SKM-1 (cell line): ENCODE results near the gene CLEC19A.
"Not testable (repeated sequence)": the region's sequence is repeated elsewhere in the genome, so short reads cannot be mapped to it uniquely, and the experiment has no call there.

ENCODE experiments used
- DNase-seq: peaks from one replicate; lab custom pipeline; 2025; ENCODE audit not compliant: unreplicated experiment; lab: John Stamatoyannopoulos, UW

Gene CLEC19A

GRCh38 chr16:19321186-19321585 lies 35.7 kb downstream of the CLEC19A start:
- not testable (repeated sequence) for DNase-seq

GRCh38 chr16:19323596-19323995 lies 38.1 kb downstream of the CLEC19A start:
- DNase-seq = no peak

- no peak for DNase-seq
Measured at GRCh38 chr16:19328364-19328763, 42.8 kb downstream of the CLEC19A start.

- DNase-seq = no peak
Measured at GRCh38 chr16:19329932-19330331, 44.4 kb downstream of the CLEC19A start.

GRCh38 chr16:19330841-19331397 lies 45.4 kb downstream of the CLEC19A start:
- no peak for DNase-seq

GRCh38 chr16:19331794-19332193 lies 46.3 kb downstream of the CLEC19A start:
- no peak for DNase-seq

GRCh38 chr16:19338335-19338734 lies 52.8 kb downstream of the CLEC19A start:
- no peak for DNase-seq

- DNase-seq = no peak
Measured at GRCh38 chr16:19344224-19344801, 58.8 kb downstream of the CLEC19A start.

GRCh38 chr16:19344980-19345379 lies 59.4 kb downstream of the CLEC19A start:
- DNase-seq = no peak

- DNase-seq = no peak
Measured at GRCh38 chr16:19346335-19346922, 60.9 kb downstream of the CLEC19A start.

- DNase-seq = no peak
Measured at GRCh38 chr16:19348125-19348524, 62.6 kb downstream of the CLEC19A start.

GRCh38 chr16:19348578-19349315 lies 63.2 kb downstream of the CLEC19A start:
- no peak for DNase-seq

GRCh38 chr16:19354371-19354770 lies 68.8 kb downstream of the CLEC19A start:
- DNase-seq = no peak

GRCh38 chr16:19356024-19356952 lies 70.8 kb downstream of the CLEC19A start:
- DNase-seq = no peak

- no peak for DNase-seq
Measured at GRCh38 chr16:19359556-19359955, 74.0 kb downstream of the CLEC19A start.
